GM13977 (cell line): Measurements from ENCODE around the gene FUBP3.

Experiments
- DNase-seq: peaks from one replicate; pipeline ENCODE4 v3.0.0; 2012; ENCODE audit warnings: low spot score
- in situ Hi-C: fragments of 300-500 bp; cut with MboI; formaldehyde crosslinking; loops from one replicate; pipeline ENCODE4 v1.12.0; 2022; ENCODE audit warnings: low sequenced_read_pairs, low pct_unique_long_range_greater_than_20kb, mixed read lengths, inconsistent platforms; ENCODE audit not compliant: unreplicated experiment
- TF ChIP-seq, protein P1 (sequence below): IDR thresholded peaks from 2 replicates; pipeline ENCODE4 v1.5.1; 2012; ENCODE audit warnings: mild to moderate bottlenecking, control low read depth; ENCODE audit not compliant: insufficient read depth; ENCODE audit errors: extremely low read depth, missing control alignments

FUBP3 gene

DNA sequence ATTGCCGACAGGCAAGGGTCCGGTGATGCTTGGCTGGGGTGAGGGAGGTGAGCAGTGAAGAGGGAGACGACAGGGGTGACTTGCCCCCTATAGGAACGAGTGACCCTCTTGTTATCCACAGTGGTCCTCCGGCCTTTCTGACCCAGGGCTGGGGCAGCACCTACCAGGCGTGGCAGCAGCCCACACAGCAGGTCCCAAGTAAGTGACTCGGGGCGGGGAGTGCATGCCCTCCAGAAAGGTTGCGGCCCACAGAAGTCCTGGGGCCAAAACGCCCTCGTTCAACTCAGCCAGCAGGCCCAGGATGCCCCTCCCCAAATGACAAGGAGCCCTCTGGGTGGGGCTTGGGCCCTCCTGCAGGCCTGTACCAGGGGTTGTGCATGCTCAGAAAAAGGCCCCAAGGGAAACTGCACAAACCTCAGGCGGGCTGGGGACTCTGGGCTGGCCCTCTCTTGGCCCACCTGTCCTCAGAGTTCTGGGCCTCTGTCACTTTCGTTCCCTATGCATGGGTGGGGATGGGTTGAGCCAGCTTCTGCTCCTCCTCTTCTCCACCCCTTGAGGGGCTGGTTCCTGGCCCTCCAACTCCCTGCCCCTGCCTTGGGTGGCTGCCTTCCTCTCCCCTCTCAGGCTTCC, 52.8 kb downstream of the FUBP3 start:
- no peak for DNase-seq
- in situ Hi-C loops, result no loop called here
- TF ChIP-seq, protein P1, sequence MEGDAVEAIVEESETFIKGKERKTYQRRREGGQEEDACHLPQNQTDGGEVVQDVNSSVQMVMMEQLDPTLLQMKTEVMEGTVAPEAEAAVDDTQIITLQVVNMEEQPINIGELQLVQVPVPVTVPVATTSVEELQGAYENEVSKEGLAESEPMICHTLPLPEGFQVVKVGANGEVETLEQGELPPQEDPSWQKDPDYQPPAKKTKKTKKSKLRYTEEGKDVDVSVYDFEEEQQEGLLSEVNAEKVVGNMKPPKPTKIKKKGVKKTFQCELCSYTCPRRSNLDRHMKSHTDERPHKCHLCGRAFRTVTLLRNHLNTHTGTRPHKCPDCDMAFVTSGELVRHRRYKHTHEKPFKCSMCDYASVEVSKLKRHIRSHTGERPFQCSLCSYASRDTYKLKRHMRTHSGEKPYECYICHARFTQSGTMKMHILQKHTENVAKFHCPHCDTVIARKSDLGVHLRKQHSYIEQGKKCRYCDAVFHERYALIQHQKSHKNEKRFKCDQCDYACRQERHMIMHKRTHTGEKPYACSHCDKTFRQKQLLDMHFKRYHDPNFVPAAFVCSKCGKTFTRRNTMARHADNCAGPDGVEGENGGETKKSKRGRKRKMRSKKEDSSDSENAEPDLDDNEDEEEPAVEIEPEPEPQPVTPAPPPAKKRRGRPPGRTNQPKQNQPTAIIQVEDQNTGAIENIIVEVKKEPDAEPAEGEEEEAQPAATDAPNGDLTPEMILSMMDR, result no peak

GRCh38 chr9:130632841-130633240, 53.5 kb downstream of the FUBP3 start:
- TF ChIP-seq, protein P1, result no peak
- DNase-seq, result no peak
- in situ Hi-C loops, result no loop called here

DNA sequence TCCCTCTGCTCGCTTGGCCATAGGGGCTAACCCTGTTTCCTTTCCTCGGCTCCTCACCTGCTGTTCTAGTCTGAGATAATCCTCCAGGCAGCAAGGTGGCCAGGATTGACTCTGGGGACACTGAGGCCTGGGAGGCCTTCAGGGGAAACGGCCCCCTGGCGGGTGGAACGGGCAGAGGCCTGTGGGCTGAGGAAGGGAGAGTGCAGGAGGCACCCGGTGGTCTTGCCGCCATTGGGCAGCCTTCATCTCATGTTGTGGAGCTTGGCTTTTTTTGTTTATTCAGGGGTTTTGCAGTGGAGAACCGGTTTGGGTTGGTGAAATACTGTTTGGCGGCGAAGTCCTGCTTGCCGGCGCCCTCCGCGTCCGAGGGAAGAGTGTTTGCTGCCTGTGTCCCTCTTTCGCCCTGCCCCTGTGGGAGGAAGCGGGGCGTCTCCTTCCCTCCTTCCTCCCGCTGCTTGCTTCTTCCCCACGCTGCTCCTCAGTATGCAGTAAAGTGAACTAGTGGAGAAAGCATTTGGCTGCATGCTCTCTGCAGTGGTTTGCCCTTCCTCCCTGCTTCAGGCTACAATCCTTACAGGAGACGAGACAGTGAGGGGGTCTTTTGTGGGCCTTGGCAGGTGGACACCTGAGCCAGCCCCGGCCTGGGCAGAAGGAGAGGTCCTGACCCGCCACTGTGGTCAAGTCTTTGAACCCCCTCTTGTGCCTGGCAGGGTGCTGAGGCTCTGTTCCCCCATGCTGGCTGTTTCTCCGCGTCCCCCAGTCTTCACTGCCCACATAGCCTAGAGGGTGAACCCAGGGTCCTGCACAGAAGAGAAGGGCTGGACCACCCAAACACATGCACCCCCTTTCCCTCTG, 54.2 kb downstream of the FUBP3 start:
- no peak for DNase-seq
- TF ChIP-seq, protein P1, result no peak
- in situ Hi-C loops, result no loop called here

- no peak for DNase-seq
- TF ChIP-seq, protein P1, result no peak
Observed at GRCh38 chr9:130634191-130634768, 54.9 kb downstream of the FUBP3 start.

DNA sequence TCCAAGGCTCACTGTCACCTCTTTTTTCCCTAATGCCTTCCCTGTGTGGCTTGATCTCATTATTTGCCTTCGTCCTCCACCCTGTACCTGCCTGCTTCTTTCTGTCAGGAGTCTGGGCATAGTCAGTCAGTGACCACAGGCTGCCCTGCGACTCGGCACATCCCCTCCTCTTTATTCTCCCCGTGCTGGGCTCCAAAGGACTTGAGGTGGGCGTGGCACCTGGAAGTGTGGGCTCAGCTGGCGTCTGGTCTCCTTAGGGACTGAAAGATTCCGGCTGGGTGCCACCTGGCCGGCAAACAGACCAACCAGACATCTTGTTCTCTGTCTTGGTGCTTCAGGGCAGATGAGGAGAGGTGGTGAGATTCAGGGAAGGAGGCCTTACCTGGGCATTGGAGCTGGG, 55.4 kb downstream of the FUBP3 start:
- TF ChIP-seq, protein P1, result no peak
- DNase-seq, result no peak
- in situ Hi-C loops, result no loop called here

More at GRCh38 chr9:130634191-130634768, 54.9 kb downstream of the FUBP3 start:
- in situ Hi-C loops, result no loop called here

DNA sequence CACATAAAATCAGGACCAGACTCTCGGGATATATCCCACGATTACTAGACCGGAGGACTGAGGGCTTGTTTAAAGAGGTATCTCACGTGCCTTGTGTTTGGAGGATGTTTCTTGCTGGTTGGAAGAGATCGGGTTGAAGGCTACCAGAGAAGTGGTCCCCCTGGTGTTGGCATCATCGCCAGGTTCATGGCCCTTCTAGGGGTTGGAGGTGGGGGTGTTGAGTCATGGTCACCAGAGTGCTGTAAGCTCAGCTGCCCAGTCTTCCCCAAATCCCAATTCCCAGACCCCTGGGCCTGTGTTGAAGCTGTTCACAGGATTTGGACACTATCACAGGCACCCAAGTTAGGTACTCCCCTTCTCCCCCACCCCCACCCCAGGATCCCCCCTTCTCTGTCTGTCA, 55.9 kb downstream of the FUBP3 start:
- no peak for DNase-seq
- TF ChIP-seq, protein P1, result no peak
- in situ Hi-C loops, result no loop called here
